Astrocyte (in vitro differentiated cells and primary cell): ENCODE data around the gene ZCCHC24. TPM values are rescaled to one million over a fixed set of nuclear protein-coding genes. Genes with fewer than 3 reads are reported as not detected.

ENCODE experiments used
- DNase-seq: peaks from one replicate; pipeline ENCODE4 v3.0.0-alpha.2; 2010; ENCODE audit warnings: low read depth
- FAIRE-seq: peaks from 2 replicates; lab custom pipeline; 2011; peaks lifted over from hg19 to GRCh38; lab: Jason Lieb, UNC
- H2AFZ ChIP-seq: 2 replicates; pipeline ENCODE4 v1.6.0; 2012; ENCODE audit warnings: low read depth, low read length, inconsistent platforms
- H3K27ac ChIP-seq: 2 replicates; pipeline ENCODE4 v1.5.1; 2011; ENCODE audit warnings: low read depth, low read length, inconsistent platforms
- H3K27me3 ChIP-seq: 2 replicates; pipeline ENCODE4 v1.6.0; 2011; ENCODE audit warnings: low read length, inconsistent platforms; ENCODE audit not compliant: insufficient read depth
- H3K36me3 ChIP-seq: 2 replicates; pipeline ENCODE4 v1.5.1; 2011; ENCODE audit warnings: low read length, inconsistent platforms; ENCODE audit not compliant: insufficient read depth
- H3K4me1 ChIP-seq: 2 replicates; pipeline ENCODE4 v1.5.1; 2011; ENCODE audit warnings: low read length, inconsistent platforms; ENCODE audit not compliant: insufficient read depth
- H3K4me2 ChIP-seq: 2 replicates; pipeline ENCODE4 v1.6.0; 2012; ENCODE audit warnings: low read length, inconsistent platforms
- H3K4me3 ChIP-seq: 2 replicates; pipeline ENCODE4 v1.5.1; 2011; ENCODE audit warnings: low read depth, mild to moderate bottlenecking, low read length, inconsistent platforms; ENCODE audit not compliant: insufficient read depth
- H3K79me2 ChIP-seq: 2 replicates; pipeline ENCODE4 v1.6.0; 2012; ENCODE audit warnings: mild to moderate bottlenecking, low read length, inconsistent platforms; ENCODE audit not compliant: insufficient read depth
- H3K9ac ChIP-seq: 2 replicates; pipeline ENCODE4 v1.6.0; 2012; ENCODE audit warnings: mild to moderate bottlenecking, low read length, inconsistent platforms
- H3K9me3 ChIP-seq: 2 replicates; pipeline ENCODE4 v1.5.1; 2012; ENCODE audit warnings: low read depth, mild to moderate bottlenecking, low read length, inconsistent platforms; ENCODE audit not compliant: insufficient read depth
- H4K20me1 ChIP-seq: 2 replicates; pipeline ENCODE4 v1.6.0; 2012; ENCODE audit warnings: low read length, inconsistent platforms; ENCODE audit not compliant: insufficient read depth
- H3K27ac Mint-ChIP-seq: one replicate; pipeline ENCODE4 v1.8.0; 2021; ENCODE audit warnings: mild to moderate bottlenecking, mixed read lengths; ENCODE audit not compliant: unreplicated experiment
- H3K27me3 Mint-ChIP-seq: one replicate; pipeline ENCODE4 v1.8.0; 2021; ENCODE audit warnings: low read depth, mixed read lengths; ENCODE audit not compliant: unreplicated experiment
- H3K36me3 Mint-ChIP-seq: one replicate; pipeline ENCODE4 v1.8.0; 2021; ENCODE audit warnings: low read depth, mixed read lengths; ENCODE audit not compliant: unreplicated experiment
- H3K4me1 Mint-ChIP-seq: one replicate; pipeline ENCODE4 v1.8.0; 2021; ENCODE audit warnings: low read depth, mixed read lengths; ENCODE audit not compliant: unreplicated experiment
- H3K4me3 Mint-ChIP-seq: one replicate; pipeline ENCODE4 v1.8.0; 2021; ENCODE audit warnings: mild to moderate bottlenecking, moderate library complexity, mixed read lengths; ENCODE audit not compliant: unreplicated experiment
- H3K9me3 Mint-ChIP-seq: one replicate; pipeline ENCODE4 v1.8.0; 2021; ENCODE audit warnings: mild to moderate bottlenecking, mixed read lengths; ENCODE audit not compliant: unreplicated experiment
- EZH2 ChIP-seq: IDR thresholded peaks from 2 replicates; pipeline ENCODE4 v1.6.1; 2012; ENCODE audit warnings: mild to moderate bottlenecking, low read length, inconsistent platforms; ENCODE audit not compliant: insufficient read depth
- total RNA-seq: library from RNA; stranded (reverse); gene quantifications from 2 replicates; pipeline ENCODE4 v1.2.1, GENCODE V29; 2021
- TF ChIP-seq, protein P1 (sequence below): IDR thresholded peaks from 2 replicates; pipeline ENCODE4 v1.5.1; 2011; ENCODE audit warnings: low read depth, mild to moderate bottlenecking, inconsistent platforms, low read length, moderate library complexity; ENCODE audit not compliant: insufficient read depth

Gene ZCCHC24
- total RNA-seq, 1 donor from 2014 or later = 21.4 TPM

DNA sequence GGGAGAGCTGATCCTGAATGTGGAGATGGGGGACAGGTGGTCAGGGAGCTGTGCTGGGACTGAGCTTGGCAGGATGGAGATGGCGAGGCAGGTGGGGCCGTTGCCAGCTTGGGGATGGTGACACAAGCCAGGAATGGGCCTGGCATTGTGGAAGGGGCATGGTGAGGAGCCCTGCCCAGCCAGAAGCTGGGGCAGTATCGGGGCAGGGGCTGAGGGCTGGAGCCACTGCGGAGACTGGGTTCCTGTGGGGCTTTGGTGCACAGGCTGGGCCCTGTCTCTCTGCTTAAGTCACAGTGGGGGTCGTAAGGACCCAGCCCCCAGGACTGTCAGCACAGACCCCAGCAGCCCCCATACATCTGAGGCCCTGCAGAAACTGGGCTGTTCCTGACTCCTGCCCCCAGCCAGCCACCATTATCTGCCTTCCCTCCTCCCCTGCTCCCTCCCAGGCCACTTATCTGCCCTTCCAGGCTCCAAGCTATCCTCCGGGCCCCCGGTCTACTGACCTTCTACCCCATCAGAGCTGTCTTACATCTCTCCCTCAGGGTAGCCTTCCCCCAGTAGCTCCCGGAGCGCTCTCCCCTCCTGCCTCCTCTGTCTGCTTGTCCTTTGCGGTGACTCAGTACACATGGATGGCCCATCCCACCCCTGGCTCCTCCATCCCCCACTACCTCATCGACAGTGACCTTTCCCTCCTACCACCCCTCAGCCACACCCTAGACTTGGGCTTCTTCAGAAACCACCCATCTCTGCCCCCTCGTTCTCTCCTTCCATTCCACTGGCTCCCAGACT lies 54.0 kb downstream of the ZCCHC24 start:
- Histone ChIP-seq H3K79me2 (no peaks in the 10 kb centered on the region), H3K9ac (no peak overlapping the region), H3K4me1 (peaks cover 7% of the 10 kb centered on the region), H4K20me1 (peaks cover 8% of the 10 kb centered on the region), H3K4me2 (no peak overlapping the region), H3K9me3 (no peaks in the 10 kb centered on the region), H3K27ac (no peak overlapping the region), H3K27me3 (no peaks in the 10 kb centered on the region), H3K36me3 (peaks cover 13% of the 10 kb centered on the region), H2AFZ (no peak overlapping the region), H3K4me3 (no peak overlapping the region)
- H3K27me3 Mint-ChIP-seq = no peaks in the 10 kb centered on the region
- peaks cover 4% of the 10 kb centered on the region for H3K9me3 Mint-ChIP-seq
- H3K4me3 Mint-ChIP-seq = no peak overlapping the region
- H3K4me1 Mint-ChIP-seq = peaks cover 8% of the 10 kb centered on the region
- FAIRE-seq (no peak), DNase-seq (no peak)
- peaks cover 26% of the 10 kb centered on the region for H3K36me3 Mint-ChIP-seq
- no peak for TF ChIP-seq EZH2
- TF ChIP-seq, protein P1, sequence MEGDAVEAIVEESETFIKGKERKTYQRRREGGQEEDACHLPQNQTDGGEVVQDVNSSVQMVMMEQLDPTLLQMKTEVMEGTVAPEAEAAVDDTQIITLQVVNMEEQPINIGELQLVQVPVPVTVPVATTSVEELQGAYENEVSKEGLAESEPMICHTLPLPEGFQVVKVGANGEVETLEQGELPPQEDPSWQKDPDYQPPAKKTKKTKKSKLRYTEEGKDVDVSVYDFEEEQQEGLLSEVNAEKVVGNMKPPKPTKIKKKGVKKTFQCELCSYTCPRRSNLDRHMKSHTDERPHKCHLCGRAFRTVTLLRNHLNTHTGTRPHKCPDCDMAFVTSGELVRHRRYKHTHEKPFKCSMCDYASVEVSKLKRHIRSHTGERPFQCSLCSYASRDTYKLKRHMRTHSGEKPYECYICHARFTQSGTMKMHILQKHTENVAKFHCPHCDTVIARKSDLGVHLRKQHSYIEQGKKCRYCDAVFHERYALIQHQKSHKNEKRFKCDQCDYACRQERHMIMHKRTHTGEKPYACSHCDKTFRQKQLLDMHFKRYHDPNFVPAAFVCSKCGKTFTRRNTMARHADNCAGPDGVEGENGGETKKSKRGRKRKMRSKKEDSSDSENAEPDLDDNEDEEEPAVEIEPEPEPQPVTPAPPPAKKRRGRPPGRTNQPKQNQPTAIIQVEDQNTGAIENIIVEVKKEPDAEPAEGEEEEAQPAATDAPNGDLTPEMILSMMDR = no peak
- H3K27ac Mint-ChIP-seq = no peak overlapping the region

DNA sequence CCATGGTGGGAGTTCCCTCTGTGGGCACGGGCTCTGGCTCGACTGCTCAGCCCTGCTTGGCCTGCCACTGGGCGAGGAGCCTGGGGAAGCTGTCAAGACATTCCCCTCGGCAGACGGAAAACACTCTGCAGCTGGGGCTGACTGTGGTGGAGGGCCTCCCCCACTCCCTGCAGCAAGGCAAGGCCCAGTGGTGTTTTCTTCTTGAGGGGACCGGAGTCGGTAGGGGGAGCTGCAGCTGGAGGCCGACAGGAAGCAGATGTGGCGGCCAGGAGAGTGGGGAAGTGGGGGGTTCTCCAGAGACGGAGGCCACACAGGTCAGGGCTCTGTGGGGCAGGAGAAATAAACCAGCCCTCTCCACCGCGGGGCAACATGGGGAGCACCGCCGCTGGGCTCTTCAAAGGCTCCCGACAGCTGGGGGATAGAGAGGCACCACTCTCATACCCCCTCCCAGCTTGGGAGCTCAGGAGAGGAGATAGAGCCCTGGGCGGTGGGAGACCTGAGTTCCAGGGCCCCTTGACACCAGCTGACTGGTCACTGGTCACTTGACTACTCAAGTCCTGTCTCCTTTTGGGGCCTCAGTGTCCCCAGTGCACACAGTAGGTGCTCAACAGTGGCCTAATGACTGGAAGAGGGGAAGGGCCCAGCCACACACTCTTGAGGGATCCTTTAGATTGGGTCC lies 54.7 kb downstream of the ZCCHC24 start:
- H4K20me1 ChIP-seq = peaks cover 8% of the 10 kb centered on the region
- Mint-ChIP-seq H3K9me3 (peaks cover 4% of the 10 kb centered on the region), H3K27me3 (no peaks in the 10 kb centered on the region), H3K27ac (no peak overlapping the region), H3K4me3 (no peak overlapping the region), H3K4me1 (peaks cover 8% of the 10 kb centered on the region), H3K36me3 (peaks cover 27% of the 10 kb centered on the region)
- H3K9ac ChIP-seq = no peak overlapping the region
- peaks cover 13% of the 10 kb centered on the region for H3K36me3 ChIP-seq
- peaks cover 7% of the 10 kb centered on the region for H3K4me1 ChIP-seq
- H3K79me2 ChIP-seq = no peaks in the 10 kb centered on the region
- H3K4me2 ChIP-seq = no peak overlapping the region
- no peaks in the 10 kb centered on the region for H3K27me3 ChIP-seq
- DNase-seq = no peak
- TF ChIP-seq, protein P1 = no peak
- TF ChIP-seq EZH2 = no peak
- no peak overlapping the region for H3K27ac ChIP-seq
- no peak overlapping the region for H3K4me3 ChIP-seq
- FAIRE-seq = no peak
- H2AFZ ChIP-seq = no peak overlapping the region
- H3K9me3 ChIP-seq = no peaks in the 10 kb centered on the region

DNA sequence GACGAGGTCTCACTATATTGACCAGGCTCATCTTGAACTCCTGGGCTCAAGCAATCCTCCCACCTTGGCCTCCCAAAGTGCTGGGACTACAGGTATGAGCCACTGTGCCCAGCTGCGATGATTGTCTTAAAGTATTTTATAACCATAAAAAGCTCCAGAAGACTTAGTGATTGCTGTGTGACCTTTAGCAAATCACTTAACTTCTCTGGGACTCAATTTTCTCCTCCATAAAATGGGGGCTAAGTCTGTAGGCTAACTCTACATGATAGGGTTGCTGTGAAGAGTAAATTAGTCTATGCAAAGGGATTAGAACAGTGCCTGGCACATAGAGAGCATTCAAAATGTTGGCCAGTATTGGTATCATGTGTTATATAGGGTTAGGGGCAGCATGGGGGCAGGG lies 55.4 kb downstream of the ZCCHC24 start:
- H3K27ac Mint-ChIP-seq = no peak overlapping the region

More for the DNA sequence above, 55.4 kb downstream of the ZCCHC24 start:
- H4K20me1 ChIP-seq = peaks cover 8% of the 10 kb centered on the region
- peaks cover 8% of the 10 kb centered on the region for H3K4me1 Mint-ChIP-seq
- peaks cover 27% of the 10 kb centered on the region for H3K36me3 Mint-ChIP-seq
- H3K36me3 ChIP-seq = peaks cover 9% of the 10 kb centered on the region
- no peak overlapping the region for H3K4me3 Mint-ChIP-seq
- H3K4me2 ChIP-seq = no peak overlapping the region
- no peak overlapping the region for H2AFZ ChIP-seq
- H3K79me2 ChIP-seq = no peaks in the 10 kb centered on the region
- FAIRE-seq = no peak
- TF ChIP-seq, protein P1 = no peak
- TF ChIP-seq EZH2 = no peak
- H3K27me3 Mint-ChIP-seq = no peaks in the 10 kb centered on the region
- H3K9ac ChIP-seq = no peak overlapping the region
- no peaks in the 10 kb centered on the region for H3K27me3 ChIP-seq
- no peak overlapping the region for H3K4me3 ChIP-seq
- H3K27ac ChIP-seq = no peak overlapping the region
- DNase-seq = no peak
- H3K9me3 Mint-ChIP-seq = peaks cover 4% of the 10 kb centered on the region
- H3K4me1 ChIP-seq = peaks cover 7% of the 10 kb centered on the region
- no peaks in the 10 kb centered on the region for H3K9me3 ChIP-seq
